ENCODE data around the gene NAPSA.

- TF ChIP-seq CTCF (IDR thresholded peaks at IDR 0.05; ENCODE audit: low read length) (no peak), EZH2 (IDR thresholded peaks at IDR 0.05; ENCODE audit: borderline replicate concordance, low read length) (no peak)
Measured at GRCh38 chr19:50377051-50377461, 11.6 kb upstream of the NAPSA start.

All from OCI-LY1 (cell line).